ENCODE results near the gene GALNT9.

DNA sequence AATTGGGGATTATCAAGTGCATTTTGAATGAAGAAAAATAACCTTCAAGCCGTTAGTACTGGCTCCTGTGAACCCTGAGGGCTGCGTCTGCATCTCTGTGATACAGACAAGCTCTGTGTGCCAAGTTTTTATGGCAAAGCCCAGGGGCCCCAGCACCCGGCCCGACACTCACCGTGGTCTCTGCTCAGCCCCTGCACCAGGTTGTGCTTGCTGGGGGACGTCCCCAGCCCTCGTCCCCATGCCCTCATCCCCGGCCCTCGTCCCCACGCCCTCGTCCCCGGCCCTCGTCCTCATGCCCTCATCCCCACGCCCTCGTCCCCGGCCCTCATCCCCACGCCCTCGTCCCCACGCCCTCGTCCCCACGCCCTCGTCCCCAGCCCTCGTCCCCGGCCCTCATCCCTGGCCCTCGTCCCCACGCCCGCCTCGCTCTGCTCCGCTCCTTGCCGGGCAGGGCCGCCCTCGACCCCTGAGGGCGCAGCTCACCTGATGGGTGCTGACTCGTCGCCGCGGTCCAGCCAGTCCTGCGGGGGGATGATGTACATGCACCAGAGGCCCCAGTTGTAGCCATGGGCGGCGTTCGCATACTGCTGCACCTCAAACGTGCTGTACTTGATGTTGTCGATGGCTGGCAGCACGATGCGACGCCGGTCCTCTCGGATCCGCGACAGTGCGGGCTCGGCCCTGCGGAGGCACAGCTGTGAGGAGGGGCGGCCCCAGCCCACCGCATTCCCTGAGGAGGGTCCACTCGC lies 72.0 kb downstream of the GALNT9 start:
- TF ChIP-seq, protein P1, sequence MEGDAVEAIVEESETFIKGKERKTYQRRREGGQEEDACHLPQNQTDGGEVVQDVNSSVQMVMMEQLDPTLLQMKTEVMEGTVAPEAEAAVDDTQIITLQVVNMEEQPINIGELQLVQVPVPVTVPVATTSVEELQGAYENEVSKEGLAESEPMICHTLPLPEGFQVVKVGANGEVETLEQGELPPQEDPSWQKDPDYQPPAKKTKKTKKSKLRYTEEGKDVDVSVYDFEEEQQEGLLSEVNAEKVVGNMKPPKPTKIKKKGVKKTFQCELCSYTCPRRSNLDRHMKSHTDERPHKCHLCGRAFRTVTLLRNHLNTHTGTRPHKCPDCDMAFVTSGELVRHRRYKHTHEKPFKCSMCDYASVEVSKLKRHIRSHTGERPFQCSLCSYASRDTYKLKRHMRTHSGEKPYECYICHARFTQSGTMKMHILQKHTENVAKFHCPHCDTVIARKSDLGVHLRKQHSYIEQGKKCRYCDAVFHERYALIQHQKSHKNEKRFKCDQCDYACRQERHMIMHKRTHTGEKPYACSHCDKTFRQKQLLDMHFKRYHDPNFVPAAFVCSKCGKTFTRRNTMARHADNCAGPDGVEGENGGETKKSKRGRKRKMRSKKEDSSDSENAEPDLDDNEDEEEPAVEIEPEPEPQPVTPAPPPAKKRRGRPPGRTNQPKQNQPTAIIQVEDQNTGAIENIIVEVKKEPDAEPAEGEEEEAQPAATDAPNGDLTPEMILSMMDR (IDR thresholded peaks at IDR 0.05; ENCODE audit: insufficient read depth, low read depth, low read length), result no peak
- no peak for TF ChIP-seq EZH2 (IDR thresholded peaks at IDR 0.05; ENCODE audit: insufficient read depth, low read length)

Data from astrocyte (in vitro differentiated cells and primary cell).